Astrocyte of the cerebellum (primary cell): ENCODE measurements around the gene KCNH1.

ENCODE experiments used
- DNase-seq: peaks from one replicate; pipeline ENCODE4 v3.0.0-alpha.2; 2011; ENCODE audit warnings: low read depth
- H3K4me3 ChIP-seq: 2 replicates; pipeline ENCODE4 v1.5.1; 2011; ENCODE audit warnings: mild to moderate bottlenecking, low read depth, low read length, moderate library complexity
- CTCF ChIP-seq: IDR thresholded peaks from 2 replicates; pipeline ENCODE4 v1.5.1; 2012; ENCODE audit warnings: low read length, low read depth, moderate library complexity, mild to moderate bottlenecking; ENCODE audit errors: missing control alignments
- in situ Hi-C: cut with HindIII; loops from 2 replicates; pipeline ENCODE4 v1.10.0; 2017; ENCODE audit warnings: low sequenced_read_pairs

The KCNH1 gene

GRCh38 chr1:210635108-210635507, 498.8 kb downstream of the KCNH1 start:
- in situ Hi-C loops = no loop called here
- DNase-seq = no peak
- H3K4me3 ChIP-seq = no peak overlapping the region
- no peak for TF ChIP-seq CTCF

GRCh38 chr1:210633636-210634035, 500.3 kb downstream of the KCNH1 start:
- DNase-seq = no peak
- in situ Hi-C loops = no loop called here
- TF ChIP-seq CTCF = no peak
- no peak overlapping the region for H3K4me3 ChIP-seq

GRCh38 chr1:210633140-210633539, 500.8 kb downstream of the KCNH1 start:
- TF ChIP-seq CTCF = no peak
- DNase-seq = no peak
- in situ Hi-C loops = no loop called here
- H3K4me3 ChIP-seq = no peak overlapping the region

- H3K4me3 ChIP-seq = no peak overlapping the region
- DNase-seq = no peak
- no peak for TF ChIP-seq CTCF
- in situ Hi-C loops = no loop called here
Measured at GRCh38 chr1:210631399-210631798, 502.5 kb downstream of the KCNH1 start.

GRCh38 chr1:210629276-210629675, 504.7 kb downstream of the KCNH1 start:
- TF ChIP-seq CTCF = no peak
- DNase-seq = no peak
- in situ Hi-C loops = no loop called here
- H3K4me3 ChIP-seq = no peak overlapping the region

- no peak overlapping the region for H3K4me3 ChIP-seq
- in situ Hi-C loops = no loop called here
- DNase-seq = no peak
- no peak for TF ChIP-seq CTCF
Measured at GRCh38 chr1:210627755-210628154, 506.2 kb downstream of the KCNH1 start.
